Immature natural killer cell (primary cell): ENCODE measurements around the gene ZW10. TPM values are rescaled to one million over a fixed set of nuclear protein-coding genes. Genes with fewer than 3 reads are reported as not detected.
"Not testable (repeated sequence)": the region's sequence is repeated elsewhere in the genome, so short reads cannot be mapped to it uniquely, and the experiment has no call there.

Experiments
- DNase-seq, 3 donors: peaks; one replicate each; pipeline ENCODE4 v3.0.0; 2022; ENCODE audit warnings: mixed read lengths in 1 of 3
- H3K27ac Mint-ChIP-seq, 6 donors: one replicate each; pipeline ENCODE4 v1.8.0; 2020; ENCODE audit warnings: mixed read lengths in 6 of 6, mild to moderate bottlenecking in 5 of 6, inconsistent platforms in 4 of 6, moderate library complexity in 3 of 6
- H3K27me3 Mint-ChIP-seq, 3 donors: one replicate each; pipeline ENCODE4 v1.8.0; 2020 to 2021; ENCODE audit warnings: low read depth in 3 of 3, mild to moderate bottlenecking in 3 of 3, mixed read lengths in 3 of 3, moderate library complexity in 3 of 3, inconsistent platforms in 1 of 3
- H3K36me3 Mint-ChIP-seq, 3 donors: one replicate each; pipeline ENCODE4 v1.8.0; 2020; ENCODE audit warnings: mixed read lengths in 3 of 3, inconsistent platforms in 2 of 3, mild to moderate bottlenecking in 2 of 3
- H3K4me1 Mint-ChIP-seq, 2 donors: one replicate each; pipeline ENCODE4 v1.8.0; 2020; ENCODE audit warnings: inconsistent platforms in 2 of 2, mild to moderate bottlenecking in 2 of 2, mixed read lengths in 2 of 2, moderate library complexity in 1 of 2
- H3K4me3 Mint-ChIP-seq, 5 donors: one replicate each; pipeline ENCODE4 v1.8.0; 2020; ENCODE audit warnings: mild to moderate bottlenecking in 5 of 5, mixed read lengths in 5 of 5, inconsistent platforms in 3 of 5, moderate library complexity in 3 of 5
- H3K9me3 Mint-ChIP-seq, 6 donors: one replicate each; pipeline ENCODE4 v1.8.0; 2020; ENCODE audit warnings: mild to moderate bottlenecking in 6 of 6, mixed read lengths in 6 of 6, inconsistent platforms in 4 of 6, moderate library complexity in 3 of 6
- polyA plus RNA-seq, 3 donors: library from polyadenylated mRNA; unstranded; fragments of 300-500 nt; fragmentation: Illumina TruSeq; gene quantifications; one replicate each; pipeline ENCODE4 v1.2.3, GENCODE V29; 2021

Gene ZW10
- polyA plus RNA-seq, 3 donors from 2014 or later: 9.2 to 13.7 (median 10.1) TPM

GRCh38 chr11:113705871-113706655, 67.4 kb downstream of the ZW10 start, which contains the start of gene TMPRSS5:
Gene TMPRSS5, minus strand, starts transcription at chr11:113706308. Its CDS starts 84 bp downstream, at chr11:113706224.
- DNase-seq: no peak
- H3K9me3 Mint-ChIP-seq: peaks cover 8 to 28% (median 16%) of the 10 kb centered on the region in 6 donors
- H3K4me3 Mint-ChIP-seq: no peak within 1 kb of the TSS
- H3K27me3 Mint-ChIP-seq: peaks cover 0 to 3% (median 0%) of the 10 kb centered on the region in 3 donors
- no peak within 1 kb of the TSS for H3K27ac Mint-ChIP-seq
- no peaks in the 10 kb centered on the region for H3K4me1 Mint-ChIP-seq
- peaks cover 26 to 34% (median 29%) of the 10 kb centered on the region in 3 donors for H3K36me3 Mint-ChIP-seq

GRCh38 chr11:113703551-113703950, 69.9 kb downstream of the ZW10 start:
- not testable (repeated sequence) for H3K27ac Mint-ChIP-seq, H3K4me1 Mint-ChIP-seq, H3K4me3 Mint-ChIP-seq, DNase-seq, H3K27me3 Mint-ChIP-seq
- Mint-ChIP-seq H3K9me3 (peaks cover 4 to 14% (median 10%) of the 10 kb centered on the region in 6 donors), H3K36me3 (peaks cover 15 to 30% (median 18%) of the 10 kb centered on the region in 3 donors)

GRCh38 chr11:113701491-113701890, 72.0 kb downstream of the ZW10 start:
- Mint-ChIP-seq H3K27ac (no peak overlapping the region), H3K4me3 (no peak overlapping the region), H3K9me3 (no peaks in the 10 kb centered on the region), H3K4me1 (no peaks in the 10 kb centered on the region), H3K27me3 (peaks cover 0 to 2% (median 2%) of the 10 kb centered on the region in 3 donors), H3K36me3 (peaks cover 3 to 19% (median 4%) of the 10 kb centered on the region in 3 donors)
- no peak for DNase-seq

GRCh38 chr11:113698515-113698914, 75.0 kb downstream of the ZW10 start:
- Mint-ChIP-seq H3K27ac (no peak overlapping the region), H3K4me1 (peaks cover 0 to 7% of the 10 kb centered on the region in 2 donors), H3K9me3 (no peaks in the 10 kb centered on the region), H3K36me3 (peaks cover 0 to 13% (median 3%) of the 10 kb centered on the region in 3 donors), H3K4me3 (no peak overlapping the region), H3K27me3 (peaks cover 2% of the 10 kb centered on the region in 3 donors)
- no peak for DNase-seq

GRCh38 chr11:113697756-113698407, 75.6 kb downstream of the ZW10 start:
- Mint-ChIP-seq H3K4me3 (no peak overlapping the region), H3K4me1 (peaks cover 0 to 7% of the 10 kb centered on the region in 2 donors), H3K27me3 (peaks cover 2% of the 10 kb centered on the region in 3 donors), H3K9me3 (no peaks in the 10 kb centered on the region), H3K27ac (no peak overlapping the region), H3K36me3 (peaks cover 0 to 13% (median 3%) of the 10 kb centered on the region in 3 donors)
- no peak for DNase-seq

- no peak for DNase-seq
- Mint-ChIP-seq H3K4me3 (no peak overlapping the region), H3K4me1 (peaks cover 0 to 7% of the 10 kb centered on the region in 2 donors), H3K9me3 (no peaks in the 10 kb centered on the region), H3K27me3 (peaks cover 2% of the 10 kb centered on the region in 3 donors), H3K36me3 (peaks cover 0 to 13% (median under 1%) of the 10 kb centered on the region in 3 donors), H3K27ac (no peak overlapping the region)
Observed at GRCh38 chr11:113697111-113697510, 76.4 kb downstream of the ZW10 start.

GRCh38 chr11:113695207-113695606, 78.3 kb downstream of the ZW10 start:
- H3K27me3 Mint-ChIP-seq: peaks cover 0 to 2% (median 2%) of the 10 kb centered on the region in 3 donors
- peaks cover 0 to 8% (median 0%) of the 10 kb centered on the region in 3 donors for H3K36me3 Mint-ChIP-seq
- H3K9me3 Mint-ChIP-seq: no peaks in the 10 kb centered on the region
- H3K27ac Mint-ChIP-seq: no peak overlapping the region
- H3K4me1 Mint-ChIP-seq: peaks cover 0 to 7% of the 10 kb centered on the region in 2 donors
- DNase-seq: no peak
- no peak overlapping the region for H3K4me3 Mint-ChIP-seq

GRCh38 chr11:113694390-113694789, 79.1 kb downstream of the ZW10 start:
- H3K9me3 Mint-ChIP-seq: no peaks in the 10 kb centered on the region
- peaks cover 0 to 8% (median 0%) of the 10 kb centered on the region in 3 donors for H3K36me3 Mint-ChIP-seq
- no peak for DNase-seq
- peaks cover 0 to 7% of the 10 kb centered on the region in 2 donors for H3K4me1 Mint-ChIP-seq
- peaks cover 0 to 2% (median 2%) of the 10 kb centered on the region in 3 donors for H3K27me3 Mint-ChIP-seq
- no peak overlapping the region for H3K4me3 Mint-ChIP-seq
- peak overlapping the region in 1 of 6 donors; percentile 22 for H3K27ac Mint-ChIP-seq

- H3K27ac Mint-ChIP-seq: no peak overlapping the region
- DNase-seq: no peak
- peaks cover 0 to 7% of the 10 kb centered on the region in 2 donors for H3K4me1 Mint-ChIP-seq
- no peak overlapping the region for H3K4me3 Mint-ChIP-seq
- peaks cover 0 to 4% (median 0%) of the 10 kb centered on the region in 3 donors for H3K36me3 Mint-ChIP-seq
- no peaks in the 10 kb centered on the region for H3K9me3 Mint-ChIP-seq
- peaks cover 0 to 2% (median 0%) of the 10 kb centered on the region in 3 donors for H3K27me3 Mint-ChIP-seq
Observed at GRCh38 chr11:113693030-113693429, 80.5 kb downstream of the ZW10 start.

GRCh38 chr11:113690619-113691569, 82.6 kb downstream of the ZW10 start:
- Mint-ChIP-seq H3K27me3 (peaks cover 0 to 2% (median 0%) of the 10 kb centered on the region in 3 donors), H3K9me3 (no peaks in the 10 kb centered on the region), H3K4me1 (peaks cover 0 to 7% of the 10 kb centered on the region in 2 donors), H3K27ac (no peak overlapping the region), H3K36me3 (peaks cover 0 to 4% (median 3%) of the 10 kb centered on the region in 3 donors), H3K4me3 (no peak overlapping the region)
- no peak for DNase-seq

GRCh38 chr11:113689768-113690618, 83.5 kb downstream of the ZW10 start:
- Mint-ChIP-seq H3K4me1 (peaks cover 0 to 4% of the 10 kb centered on the region in 2 donors), H3K36me3 (peaks cover 0 to 5% (median 3%) of the 10 kb centered on the region in 3 donors), H3K9me3 (no peaks in the 10 kb centered on the region), H3K4me3 (no peak overlapping the region), H3K27me3 (peaks cover 0 to 2% (median 0%) of the 10 kb centered on the region in 3 donors), H3K27ac (no peak overlapping the region)
- no peak for DNase-seq

GRCh38 chr11:113685654-113686359, 87.7 kb downstream of the ZW10 start:
- DNase-seq: no peak
- Mint-ChIP-seq H3K9me3 (no peaks in the 10 kb centered on the region), H3K4me3 (no peak overlapping the region), H3K36me3 (peaks cover 0 to 5% (median 0%) of the 10 kb centered on the region in 3 donors), H3K27me3 (no peaks in the 10 kb centered on the region), H3K27ac (no peak overlapping the region), H3K4me1 (no peaks in the 10 kb centered on the region)
